ENCODE data around the gene MAN1A1. TPM values are rescaled to one million over a fixed set of nuclear protein-coding genes. Genes with fewer than 3 reads are reported as not detected.
A peak's percentile ranks its signal among the peaks of the same experiment; 100 is the strongest.

MAN1A1 gene
- total and polyA plus RNA-seq, 2 of the 4 experiments (the other 2 are of a cell fraction) = 5.9 to 6.4 TPM

DNA sequence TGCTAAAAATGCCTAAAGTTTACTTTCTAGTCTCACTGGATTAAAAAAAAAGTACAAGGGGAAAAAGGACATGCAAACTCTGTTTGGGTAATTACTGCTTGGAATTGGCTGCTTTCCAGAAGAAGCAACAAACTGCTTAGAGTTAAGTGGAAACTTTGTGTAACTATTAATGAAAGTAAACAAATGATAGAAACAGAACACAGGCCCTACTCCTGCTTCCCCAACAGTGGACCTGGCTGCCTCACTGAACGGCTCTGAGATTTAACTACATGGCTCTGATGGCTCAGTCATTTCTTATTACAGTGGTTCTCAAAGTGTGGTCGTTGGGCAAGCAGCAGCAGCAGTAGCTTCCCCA lies 108.5 kb downstream of the MAN1A1 start:
- TF ChIP-seq NFE2L2 (IDR thresholded peaks at IDR 0.05; ENCODE audit: low read depth, low read length) (no peak), RAD21 (IDR thresholded peaks at IDR 0.05; ENCODE audit: low read length) (no peak), SMC3 (IDR thresholded peaks at IDR 0.05; ENCODE audit: low read depth, low read length) (no peak), POLR2A (IDR thresholded peaks at IDR 0.05; ENCODE audit: low read depth, low read length) (no peak), MAFK (IDR thresholded peaks at IDR 0.05; ENCODE audit: low read depth, low read length) (no peak), CHD1 (IDR thresholded peaks at IDR 0.05; ENCODE audit: low read depth, low read length) (no peak), MAZ (IDR thresholded peaks at IDR 0.05; ENCODE audit: borderline replicate concordance, low read depth, low read length) (no peak), MXI1 (IDR thresholded peaks at IDR 0.05; ENCODE audit: borderline replicate concordance, low read depth, low read length) (no peak), FOS (IDR thresholded peaks at IDR 0.05; ENCODE audit: low read depth, low read length) (no peak), RCOR1 (IDR thresholded peaks at IDR 0.05; ENCODE audit: insufficient replicate concordance, low read length) (no peak), CEBPB (IDR thresholded peaks at IDR 0.05; ENCODE audit: low read depth, low read length) (no peak), BHLHE40 (IDR thresholded peaks at IDR 0.05; ENCODE audit: low read depth, low read length) (no peak), RFX5 (IDR thresholded peaks at IDR 0.05; ENCODE audit: low read depth, low read length) (no peak)
- TF ChIP-seq, protein P1, sequence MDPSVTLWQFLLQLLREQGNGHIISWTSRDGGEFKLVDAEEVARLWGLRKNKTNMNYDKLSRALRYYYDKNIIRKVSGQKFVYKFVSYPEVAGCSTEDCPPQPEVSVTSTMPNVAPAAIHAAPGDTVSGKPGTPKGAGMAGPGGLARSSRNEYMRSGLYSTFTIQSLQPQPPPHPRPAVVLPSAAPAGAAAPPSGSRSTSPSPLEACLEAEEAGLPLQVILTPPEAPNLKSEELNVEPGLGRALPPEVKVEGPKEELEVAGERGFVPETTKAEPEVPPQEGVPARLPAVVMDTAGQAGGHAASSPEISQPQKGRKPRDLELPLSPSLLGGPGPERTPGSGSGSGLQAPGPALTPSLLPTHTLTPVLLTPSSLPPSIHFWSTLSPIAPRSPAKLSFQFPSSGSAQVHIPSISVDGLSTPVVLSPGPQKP (IDR thresholded peaks at IDR 0.05; ENCODE audit: borderline replicate concordance, low read depth, low read length) = no peak
- TF ChIP-seq, protein P2, sequence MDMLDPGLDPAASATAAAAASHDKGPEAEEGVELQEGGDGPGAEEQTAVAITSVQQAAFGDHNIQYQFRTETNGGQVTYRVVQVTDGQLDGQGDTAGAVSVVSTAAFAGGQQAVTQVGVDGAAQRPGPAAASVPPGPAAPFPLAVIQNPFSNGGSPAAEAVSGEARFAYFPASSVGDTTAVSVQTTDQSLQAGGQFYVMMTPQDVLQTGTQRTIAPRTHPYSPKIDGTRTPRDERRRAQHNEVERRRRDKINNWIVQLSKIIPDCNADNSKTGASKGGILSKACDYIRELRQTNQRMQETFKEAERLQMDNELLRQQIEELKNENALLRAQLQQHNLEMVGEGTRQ (IDR thresholded peaks at IDR 0.05; ENCODE audit: low read depth, low read length) = no peak
- TF ChIP-seq, protein P3, sequence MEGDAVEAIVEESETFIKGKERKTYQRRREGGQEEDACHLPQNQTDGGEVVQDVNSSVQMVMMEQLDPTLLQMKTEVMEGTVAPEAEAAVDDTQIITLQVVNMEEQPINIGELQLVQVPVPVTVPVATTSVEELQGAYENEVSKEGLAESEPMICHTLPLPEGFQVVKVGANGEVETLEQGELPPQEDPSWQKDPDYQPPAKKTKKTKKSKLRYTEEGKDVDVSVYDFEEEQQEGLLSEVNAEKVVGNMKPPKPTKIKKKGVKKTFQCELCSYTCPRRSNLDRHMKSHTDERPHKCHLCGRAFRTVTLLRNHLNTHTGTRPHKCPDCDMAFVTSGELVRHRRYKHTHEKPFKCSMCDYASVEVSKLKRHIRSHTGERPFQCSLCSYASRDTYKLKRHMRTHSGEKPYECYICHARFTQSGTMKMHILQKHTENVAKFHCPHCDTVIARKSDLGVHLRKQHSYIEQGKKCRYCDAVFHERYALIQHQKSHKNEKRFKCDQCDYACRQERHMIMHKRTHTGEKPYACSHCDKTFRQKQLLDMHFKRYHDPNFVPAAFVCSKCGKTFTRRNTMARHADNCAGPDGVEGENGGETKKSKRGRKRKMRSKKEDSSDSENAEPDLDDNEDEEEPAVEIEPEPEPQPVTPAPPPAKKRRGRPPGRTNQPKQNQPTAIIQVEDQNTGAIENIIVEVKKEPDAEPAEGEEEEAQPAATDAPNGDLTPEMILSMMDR (conservative IDR thresholded peaks at IDR 0.05; ENCODE audit: low read depth, low read length) = no peak
- no peak overlapping the region for H2AFZ ChIP-seq (replicated peaks; ENCODE audit: low read length, poor library complexity)
- DNase-seq (peak; percentile 59), ATAC-seq (ENCODE audit: low read depth) (peak; percentile 81)
- H4K91ac ChIP-seq (ENCODE audit: insufficient read depth, low read depth, low read length) = no peak overlapping the region
- no peaks in the 10 kb centered on the region for H3K27me3 ChIP-seq (ENCODE audit: control insufficient read depth, insufficient read depth, low read length)
- H4K20me1 ChIP-seq (ENCODE audit: insufficient read depth, low read length) = no peaks in the 10 kb centered on the region
- H4K8ac ChIP-seq (ENCODE audit: low read depth in 2 of 2, low read length in 2 of 2) = no peak overlapping the region
- H3K56ac ChIP-seq (ENCODE audit: extremely low read depth, insufficient read depth, low read length) = no peak overlapping the region
- H3K4me1 ChIP-seq (ENCODE audit: control insufficient read depth, insufficient read depth, low read length) = peaks cover 4% of the 10 kb centered on the region; the same call in 1 of the 2 replicates
- H3K4me2 ChIP-seq (ENCODE audit: low read depth, low read length) = no peak overlapping the region; the same call in 1 of the 2 replicates
- H2BK120ac ChIP-seq (ENCODE audit: low read depth, low read length) = no peak overlapping the region
- in situ Hi-C loops (cut with MboI; ENCODE audit: low sequenced_read_pairs) = no loop called here
- ChIA-PET POLR2A (ENCODE audit: unreplicated experiment) (no interaction called here), CTCF (no interaction called here)
- dilution Hi-C loops (cut with HindIII; ENCODE audit: low sequenced_read_pairs, unreplicated experiment) = no loop called here
- no peak overlapping the region for H3K14ac ChIP-seq (replicated peaks; ENCODE audit: low read depth, low read length)
- H3K18ac ChIP-seq (ENCODE audit: low read depth, low read length) = no peak overlapping the region
- H3K4me3 ChIP-seq (ENCODE audit: insufficient read depth, low read depth, low read length) = no peak overlapping the region
- no peak overlapping the region for H2BK15ac ChIP-seq (ENCODE audit: low read depth, low read length)
- H2BK20ac ChIP-seq (ENCODE audit: low read depth, low read length) = no peak overlapping the region
- H4K5ac ChIP-seq (ENCODE audit: low read depth, low read length) = no peak overlapping the region
- H2AK5ac ChIP-seq (ENCODE audit: low read depth, low read length) = no peak overlapping the region
- H3K9me3 ChIP-seq (ENCODE audit: control insufficient read depth, insufficient read depth, low read length) = no peaks in the 10 kb centered on the region
- H3K27ac ChIP-seq (ENCODE audit: insufficient read depth, low read length) = peak overlapping the region; percentile 2; the same call in 1 of the 2 replicates
- intact Hi-C loops (cut with micrococcal nuclease) = no loop called here
- H3K23ac ChIP-seq (ENCODE audit: low read depth, low read length) = no peak overlapping the region
- no peak overlapping the region for H2BK5ac ChIP-seq (ENCODE audit: low read depth, low read length, poor library complexity, severe bottlenecking)
- H3K79me1 ChIP-seq (ENCODE audit: low read depth in 1 of 2, low read length in 2 of 2) = no peaks in the 10 kb centered on the region
- no peak overlapping the region for H3K9ac ChIP-seq (ENCODE audit: low read depth, low read length)
- no TSS peak for BruUV-seq (replicated peaks)
- no peak overlapping the region for H3K4ac ChIP-seq (ENCODE audit: low read depth, low read length)
- H2AK9ac ChIP-seq (replicated peaks; ENCODE audit: low read depth, low read length, poor library complexity) = no peak overlapping the region
- 0 out of 2 replicates have a peak, but pooled peaks cover 1% of the 10 kb centered on the region for H3K36me3 ChIP-seq (ENCODE audit: control insufficient read depth, insufficient read depth, low read length)
- no CpG with 5 or more reads among the region's 2 CpGs for WGBS, 2 experiments (ENCODE audit: extremely low coverage in 2 of 2, insufficient read length in 1 of 2)
- no peaks in the 10 kb centered on the region for H3K9me1 ChIP-seq (ENCODE audit: insufficient read depth, low read length)
